GM12873 (cell line): ENCODE measurements around the gene RXRA.

Source experiments
- TF ChIP-seq, protein P1 (sequence below): IDR thresholded peaks from 2 replicates; pipeline ENCODE4 v1.5.1; 2012; ENCODE audit warnings: low read depth, mild to moderate bottlenecking, moderate library complexity, low read length, control low read depth; ENCODE audit not compliant: insufficient read depth; ENCODE audit errors: missing control alignments

Gene RXRA

GRCh38 chr9:134316449-134317160 is 9.7 kb upstream of the RXRA start:
- TF ChIP-seq, protein P1, sequence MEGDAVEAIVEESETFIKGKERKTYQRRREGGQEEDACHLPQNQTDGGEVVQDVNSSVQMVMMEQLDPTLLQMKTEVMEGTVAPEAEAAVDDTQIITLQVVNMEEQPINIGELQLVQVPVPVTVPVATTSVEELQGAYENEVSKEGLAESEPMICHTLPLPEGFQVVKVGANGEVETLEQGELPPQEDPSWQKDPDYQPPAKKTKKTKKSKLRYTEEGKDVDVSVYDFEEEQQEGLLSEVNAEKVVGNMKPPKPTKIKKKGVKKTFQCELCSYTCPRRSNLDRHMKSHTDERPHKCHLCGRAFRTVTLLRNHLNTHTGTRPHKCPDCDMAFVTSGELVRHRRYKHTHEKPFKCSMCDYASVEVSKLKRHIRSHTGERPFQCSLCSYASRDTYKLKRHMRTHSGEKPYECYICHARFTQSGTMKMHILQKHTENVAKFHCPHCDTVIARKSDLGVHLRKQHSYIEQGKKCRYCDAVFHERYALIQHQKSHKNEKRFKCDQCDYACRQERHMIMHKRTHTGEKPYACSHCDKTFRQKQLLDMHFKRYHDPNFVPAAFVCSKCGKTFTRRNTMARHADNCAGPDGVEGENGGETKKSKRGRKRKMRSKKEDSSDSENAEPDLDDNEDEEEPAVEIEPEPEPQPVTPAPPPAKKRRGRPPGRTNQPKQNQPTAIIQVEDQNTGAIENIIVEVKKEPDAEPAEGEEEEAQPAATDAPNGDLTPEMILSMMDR, result no peak

DNA sequence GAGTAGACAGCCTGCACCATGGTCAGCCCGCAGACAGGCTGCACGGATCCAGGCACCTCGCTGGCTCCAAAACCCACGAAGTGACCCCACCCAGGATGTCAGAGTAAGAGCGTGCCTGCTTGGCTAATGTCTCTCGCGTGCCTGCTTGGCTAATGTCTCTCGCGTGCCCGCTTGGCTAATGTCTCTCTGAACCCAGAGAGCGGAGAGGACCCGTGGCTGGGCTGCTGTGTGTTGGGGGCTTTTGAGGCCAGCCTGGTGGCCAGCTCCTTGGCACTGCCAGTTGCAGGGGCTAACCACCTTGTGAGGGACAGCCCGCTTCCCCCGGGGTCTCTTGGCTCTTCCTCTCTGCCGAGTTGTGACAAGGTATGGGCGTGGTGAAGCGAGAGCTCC is 8.9 kb upstream of the RXRA start:
- TF ChIP-seq, protein P1, result no peak

DNA sequence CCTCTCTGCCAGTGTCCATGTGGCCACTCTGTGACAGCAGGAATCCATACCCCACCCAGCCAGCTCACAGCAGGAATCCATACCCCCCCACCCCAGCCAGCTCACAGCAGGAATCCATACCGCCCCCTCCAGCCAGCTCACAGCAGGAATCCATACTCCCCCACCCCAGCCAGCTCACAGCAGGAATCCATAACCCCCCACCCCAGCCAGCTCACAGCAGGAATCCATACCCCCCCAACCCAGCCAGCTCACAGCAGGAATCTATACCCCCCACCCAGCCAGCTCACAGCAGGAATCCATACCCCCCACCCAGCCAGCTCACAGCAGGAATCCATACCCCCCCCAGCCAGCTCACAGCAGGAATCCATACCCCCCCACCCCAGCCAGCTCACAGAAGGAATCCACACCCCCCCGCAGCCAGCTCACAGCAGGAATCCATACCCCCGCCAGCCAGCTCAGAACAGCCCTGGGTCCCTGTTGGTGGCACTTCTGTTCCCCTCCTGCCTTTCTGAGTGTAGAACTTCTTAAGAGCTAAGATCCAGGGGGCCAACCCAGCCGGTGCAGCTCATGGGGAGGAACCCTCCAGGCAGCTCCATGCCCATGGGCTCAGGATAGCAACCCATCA is 8.4 kb upstream of the RXRA start:
- TF ChIP-seq, protein P1, result no peak

GRCh38 chr9:134318481-134318891 is 7.8 kb upstream of the RXRA start:
- TF ChIP-seq, protein P1, result no peak

DNA sequence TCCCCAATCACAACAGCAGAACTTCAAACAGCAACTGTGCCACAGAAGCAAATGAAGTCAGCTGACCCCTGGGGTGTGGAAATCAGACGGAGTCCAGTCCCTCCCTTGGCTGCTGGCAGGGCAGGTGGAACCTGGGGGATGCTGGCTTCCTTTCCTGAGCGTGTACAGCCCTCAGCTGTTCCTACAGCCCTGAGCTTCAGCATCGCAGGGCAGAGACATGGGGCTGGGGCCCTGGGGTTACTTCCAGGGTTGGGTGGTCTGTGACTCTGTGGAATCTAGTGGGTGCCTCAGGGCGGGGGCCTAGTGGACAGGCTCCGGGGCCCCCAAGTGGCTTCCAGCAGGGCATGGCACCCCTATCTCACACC is 7.3 kb upstream of the RXRA start:
- TF ChIP-seq, protein P1, result no peak

DNA sequence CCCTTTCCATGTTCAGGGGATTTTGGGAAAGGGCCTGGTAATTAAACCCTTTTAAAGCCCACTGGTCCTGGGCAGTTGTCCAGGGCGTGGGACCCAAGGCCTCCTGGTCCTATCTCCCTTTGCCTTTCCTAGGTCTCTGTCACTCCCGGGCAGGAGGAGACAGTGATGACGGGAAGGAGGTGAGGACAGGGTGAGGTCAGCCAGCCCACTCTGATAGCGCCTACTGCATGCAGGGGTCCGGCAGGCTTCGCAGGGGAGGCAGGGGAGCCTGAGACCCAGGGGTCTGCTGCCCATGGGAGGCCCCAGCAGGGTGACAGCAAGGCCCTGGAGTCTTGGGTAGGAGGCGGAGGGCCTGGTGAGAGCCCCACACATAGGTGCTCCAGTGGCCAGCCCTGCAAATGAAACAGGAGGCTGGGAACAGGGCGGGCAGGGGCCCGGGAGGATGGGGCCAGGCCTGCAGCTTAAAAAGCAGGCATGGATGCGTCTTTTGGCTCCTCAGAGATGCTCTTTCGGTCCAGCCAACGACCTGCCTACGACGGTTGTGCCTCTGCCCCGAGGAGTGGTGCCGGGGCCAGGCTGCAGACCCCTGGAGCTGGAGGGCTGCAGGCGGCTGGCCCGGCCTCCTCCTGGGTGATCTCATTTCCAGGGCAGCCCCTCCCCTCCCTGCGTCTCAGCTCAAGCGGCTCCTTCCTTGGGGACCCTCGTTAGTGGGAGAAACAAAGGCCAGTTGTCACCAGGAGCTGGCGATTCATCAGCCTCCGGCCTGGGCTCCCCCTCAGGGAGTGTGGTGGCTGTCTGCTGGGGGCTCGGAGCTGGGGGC is 6.7 kb upstream of the RXRA start:
- TF ChIP-seq, protein P1, result no peak

DNA sequence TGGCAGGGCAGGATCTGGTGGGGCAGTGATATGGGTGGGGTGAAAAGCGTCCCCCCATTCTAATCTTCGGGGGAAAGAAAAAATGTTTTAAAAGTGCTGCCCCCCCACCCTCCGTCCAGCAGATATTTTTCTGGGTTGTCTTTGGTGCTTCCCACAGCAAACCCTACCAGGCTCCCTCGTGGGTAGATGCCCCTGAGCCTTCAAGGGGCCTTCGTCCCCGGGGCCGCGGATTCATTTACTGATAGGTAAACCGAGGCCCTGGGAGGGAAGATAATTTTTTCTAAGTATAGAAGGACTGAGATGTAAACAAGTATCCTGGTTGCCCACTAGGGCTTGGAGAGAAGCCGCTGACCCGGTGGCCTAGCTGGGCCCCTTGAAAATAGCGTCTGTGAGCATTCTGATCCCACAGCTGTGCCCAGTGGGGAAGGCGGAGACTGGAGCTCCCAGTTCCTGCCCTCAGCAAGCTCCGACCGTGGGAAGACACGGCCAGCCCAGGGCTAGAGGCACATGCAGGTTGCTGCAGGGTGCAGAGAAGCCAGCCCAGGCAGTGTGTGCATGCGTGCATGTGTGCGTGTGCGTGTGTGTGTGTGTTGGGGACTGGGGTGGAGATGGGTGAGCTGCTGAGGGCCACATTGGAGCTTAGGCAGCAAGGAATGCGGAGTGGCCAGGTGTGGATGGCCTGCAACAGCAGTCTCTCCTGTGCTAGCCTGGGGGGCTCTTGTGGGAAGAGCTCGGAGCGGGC is 6.0 kb upstream of the RXRA start:
- TF ChIP-seq, protein P1, result no peak
